ENCODE data around the gene NKAPD1. TPM values are rescaled to one million over a fixed set of nuclear protein-coding genes. Genes with fewer than 3 reads are reported as not detected.

The NKAPD1 gene
- total and polyA plus RNA-seq, 9 of the 15 experiments (the other 6 are each of a cell fraction or from before 2014, with no cell fraction given): 14.1 to 73.5 (median 29.3) TPM

DNA sequence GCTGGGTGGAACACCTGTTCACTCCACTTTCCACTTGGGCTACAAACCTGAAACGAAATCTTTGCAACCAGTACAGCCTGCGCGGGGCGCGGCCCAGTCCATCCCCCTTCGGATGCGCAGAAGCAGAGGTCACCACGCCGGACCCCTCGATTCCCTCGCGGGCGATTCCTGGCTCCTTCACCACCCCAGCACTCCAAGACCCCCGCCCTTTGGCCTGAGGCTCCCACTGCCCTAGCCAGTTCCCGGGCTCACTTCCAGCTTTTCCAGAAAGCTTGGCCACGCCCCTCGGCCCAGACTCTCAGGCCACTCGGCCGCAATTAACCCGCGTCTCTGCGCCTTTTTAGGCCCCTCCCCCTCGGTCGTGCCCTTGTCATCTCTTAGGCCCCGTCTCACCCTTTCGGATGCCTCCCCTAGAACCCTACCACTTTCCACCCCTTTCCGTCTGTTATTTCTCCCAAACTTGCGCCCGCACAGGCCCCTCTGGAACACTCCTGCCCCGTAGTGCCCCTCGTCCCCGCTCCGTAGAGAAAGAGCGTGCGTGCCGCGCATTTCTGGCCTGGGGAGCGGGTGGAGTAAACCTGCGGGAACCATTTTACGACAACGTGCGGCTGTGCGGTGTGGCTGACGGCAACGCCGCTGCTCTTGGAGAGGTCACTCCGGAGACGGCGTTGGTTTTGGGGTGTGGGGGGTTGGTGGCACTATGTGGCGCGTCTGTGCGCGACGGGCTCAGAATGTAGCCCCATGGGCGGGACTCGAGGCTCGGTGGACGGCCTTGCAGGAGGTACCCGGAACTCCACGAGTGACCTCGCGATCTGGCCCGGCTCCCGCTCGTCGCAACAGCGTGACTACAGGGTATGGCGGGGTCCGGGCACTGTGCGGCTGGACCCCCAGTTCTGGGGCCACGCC lies 49.1 kb upstream of the NKAPD1 start, which contains the start of gene DLAT (continued):
- TF ChIP-seq, protein P1, sequence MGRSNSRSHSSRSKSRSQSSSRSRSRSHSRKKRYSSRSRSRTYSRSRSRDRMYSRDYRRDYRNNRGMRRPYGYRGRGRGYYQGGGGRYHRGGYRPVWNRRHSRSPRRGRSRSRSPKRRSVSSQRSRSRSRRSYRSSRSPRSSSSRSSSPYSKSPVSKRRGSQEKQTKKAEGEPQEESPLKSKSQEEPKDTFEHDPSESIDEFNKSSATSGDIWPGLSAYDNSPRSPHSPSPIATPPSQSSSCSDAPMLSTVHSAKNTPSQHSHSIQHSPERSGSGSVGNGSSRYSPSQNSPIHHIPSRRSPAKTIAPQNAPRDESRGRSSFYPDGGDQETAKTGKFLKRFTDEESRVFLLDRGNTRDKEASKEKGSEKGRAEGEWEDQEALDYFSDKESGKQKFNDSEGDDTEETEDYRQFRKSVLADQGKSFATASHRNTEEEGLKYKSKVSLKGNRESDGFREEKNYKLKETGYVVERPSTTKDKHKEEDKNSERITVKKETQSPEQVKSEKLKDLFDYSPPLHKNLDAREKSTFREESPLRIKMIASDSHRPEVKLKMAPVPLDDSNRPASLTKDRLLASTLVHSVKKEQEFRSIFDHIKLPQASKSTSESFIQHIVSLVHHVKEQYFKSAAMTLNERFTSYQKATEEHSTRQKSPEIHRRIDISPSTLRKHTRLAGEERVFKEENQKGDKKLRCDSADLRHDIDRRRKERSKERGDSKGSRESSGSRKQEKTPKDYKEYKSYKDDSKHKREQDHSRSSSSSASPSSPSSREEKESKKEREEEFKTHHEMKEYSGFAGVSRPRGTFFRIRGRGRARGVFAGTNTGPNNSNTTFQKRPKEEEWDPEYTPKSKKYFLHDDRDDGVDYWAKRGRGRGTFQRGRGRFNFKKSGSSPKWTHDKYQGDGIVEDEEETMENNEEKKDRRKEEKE (IDR thresholded peaks at IDR 0.05; ENCODE audit: borderline replicate concordance in 1 of 2, control insufficient read depth in 1 of 2, low read depth in 2 of 2, low read length in 1 of 2): no peak
- TF ChIP-seq CREB1 (IDR thresholded peaks at IDR 0.05) (peak; percentile 72), CREB1 (CRISPR knock-in tag; IDR thresholded peaks at IDR 0.05) (peak; percentile 71), CBFA2T3 (IDR thresholded peaks at IDR 0.05) (no peak; the same call in 1 of the 2 replicates), BACH1 (tag; IDR thresholded peaks at IDR 0.05) (no peak)

GRCh38 chr11:112025707-112026106 lies 48.4 kb upstream of the NKAPD1 start:
- POLR2A ChIA-PET: interaction anchor here (0.6 to 0.7 kb wide), 2 partner anchors 11 to 23 kb away, joined by 3 to 4 read pairs; no protein-coding TSS in a partner anchor
- no TSS peak for BruUV-seq (replicated peaks)
- no peak for TF ChIP-seq ZBTB12 (CRISPR knock-in tag; IDR thresholded peaks at IDR 0.05)
- TF ChIP-seq, protein P2, sequence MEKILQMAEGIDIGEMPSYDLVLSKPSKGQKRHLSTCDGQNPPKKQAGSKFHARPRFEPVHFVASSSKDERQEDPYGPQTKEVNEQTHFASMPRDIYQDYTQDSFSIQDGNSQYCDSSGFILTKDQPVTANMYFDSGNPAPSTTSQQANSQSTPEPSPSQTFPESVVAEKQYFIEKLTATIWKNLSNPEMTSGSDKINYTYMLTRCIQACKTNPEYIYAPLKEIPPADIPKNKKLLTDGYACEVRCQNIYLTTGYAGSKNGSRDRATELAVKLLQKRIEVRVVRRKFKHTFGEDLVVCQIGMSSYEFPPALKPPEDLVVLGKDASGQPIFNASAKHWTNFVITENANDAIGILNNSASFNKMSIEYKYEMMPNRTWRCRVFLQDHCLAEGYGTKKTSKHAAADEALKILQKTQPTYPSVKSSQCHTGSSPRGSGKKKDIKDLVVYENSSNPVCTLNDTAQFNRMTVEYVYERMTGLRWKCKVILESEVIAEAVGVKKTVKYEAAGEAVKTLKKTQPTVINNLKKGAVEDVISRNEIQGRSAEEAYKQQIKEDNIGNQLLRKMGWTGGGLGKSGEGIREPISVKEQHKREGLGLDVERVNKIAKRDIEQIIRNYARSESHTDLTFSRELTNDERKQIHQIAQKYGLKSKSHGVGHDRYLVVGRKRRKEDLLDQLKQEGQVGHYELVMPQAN (IDR thresholded peaks at IDR 0.05; ENCODE audit: borderline replicate concordance): no peak
- TF ChIP-seq, protein P3, sequence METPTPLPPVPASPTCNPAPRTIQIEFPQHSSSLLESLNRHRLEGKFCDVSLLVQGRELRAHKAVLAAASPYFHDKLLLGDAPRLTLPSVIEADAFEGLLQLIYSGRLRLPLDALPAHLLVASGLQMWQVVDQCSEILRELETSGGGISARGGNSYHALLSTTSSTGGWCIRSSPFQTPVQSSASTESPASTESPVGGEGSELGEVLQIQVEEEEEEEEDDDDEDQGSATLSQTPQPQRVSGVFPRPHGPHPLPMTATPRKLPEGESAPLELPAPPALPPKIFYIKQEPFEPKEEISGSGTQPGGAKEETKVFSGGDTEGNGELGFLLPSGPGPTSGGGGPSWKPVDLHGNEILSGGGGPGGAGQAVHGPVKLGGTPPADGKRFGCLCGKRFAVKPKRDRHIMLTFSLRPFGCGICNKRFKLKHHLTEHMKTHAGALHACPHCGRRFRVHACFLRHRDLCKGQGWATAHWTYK (CRISPR knock-in tag; IDR thresholded peaks at IDR 0.05): no peak
- 0 out of 4 replicates have a peak, but pooled peaks have one; percentile 11 to 24 for TF ChIP-seq SIN3A (IDR thresholded peaks at IDR 0.05; ENCODE audit: borderline replicate concordance in 2 of 2, control insufficient read depth in 1 of 2, low read depth in 2 of 2, low read length in 2 of 2)
- TF ChIP-seq RBBP5 (IDR thresholded peaks at IDR 0.05; ENCODE audit: borderline replicate concordance, insufficient read depth, low read length, poor library complexity, severe bottlenecking): no peak

More at GRCh38 chr11:112025707-112026106, 48.4 kb upstream of the NKAPD1 start:
- CTCF ChIA-PET (ENCODE audit: low intra/inter-chr PET ratio): no interaction called here
- Histone ChIP-seq H3K27me3 (ENCODE audit: control insufficient read depth in 2 of 2, insufficient read depth in 2 of 2, low read length in 2 of 2) (no peaks in the 10 kb centered on the region), H3K27ac (ENCODE audit: extremely low read depth, low read depth, low read length) (peak overlapping the region; percentile 87), H3K9me3 (replicated peaks; ENCODE audit: control insufficient read depth, insufficient read depth, low read depth, low read length) (no peaks in the 10 kb centered on the region), H2AFZ (ENCODE audit: low read depth, low read length) (peak overlapping the region; percentile 99), H3K79me2 (ENCODE audit: control insufficient read depth, insufficient read depth, low read length) (peaks cover 48% of the 10 kb centered on the region), H3K4me1 (replicated peaks in 1 of 2; ENCODE audit: control insufficient read depth in 2 of 2, insufficient read depth in 2 of 2, low read length in 2 of 2) (peaks cover 6 to 13% of the 10 kb centered on the region in 2 experiments; a peak in 3 of 5 replicates), H3K9ac (ENCODE audit: insufficient read depth in 1 of 2, low read depth in 2 of 2, low read length in 2 of 2) (peak overlapping the region; percentile 90 to 96), H3K4me2 (ENCODE audit: insufficient read depth, low read length) (peak overlapping the region; percentile 94), H3K36me3 (ENCODE audit: control insufficient read depth, insufficient read depth, low read length) (peaks cover 33% of the 10 kb centered on the region), H4K20me1 (replicated peaks; ENCODE audit: control insufficient read depth, insufficient read depth, low read length) (no peaks in the 10 kb centered on the region), H3K9me1 (ENCODE audit: control insufficient read depth, insufficient read depth, low read length) (no peaks in the 10 kb centered on the region), H3K4me3 (peak overlapping the region; percentile 89)
- intact Hi-C loops (cut with micrococcal nuclease): loop anchor here (1.0 to 2.0 kb wide), 3 partner anchors 43 to 99 kb away; partner anchors contain the start of genes NKAPD1 and PIH1D2
- WGBS (ENCODE audit: insufficient coverage, low coverage, missing lambda C conversion rate): 0% methylated on average over 6 of the region's 8 CpGs
- ATAC-seq: peak; percentile 37
- no peak for FAIRE-seq
- in situ Hi-C loops (cut with MboI): no loop called here
- peak in 1 of 4 experiments; percentile 44 for DNase-seq (ENCODE audit: extremely low read depth in 1 of 4, low spot score in 3 of 4)
